ENCODE measurements around the gene MCF2L2.

Gene MCF2L2

DNA sequence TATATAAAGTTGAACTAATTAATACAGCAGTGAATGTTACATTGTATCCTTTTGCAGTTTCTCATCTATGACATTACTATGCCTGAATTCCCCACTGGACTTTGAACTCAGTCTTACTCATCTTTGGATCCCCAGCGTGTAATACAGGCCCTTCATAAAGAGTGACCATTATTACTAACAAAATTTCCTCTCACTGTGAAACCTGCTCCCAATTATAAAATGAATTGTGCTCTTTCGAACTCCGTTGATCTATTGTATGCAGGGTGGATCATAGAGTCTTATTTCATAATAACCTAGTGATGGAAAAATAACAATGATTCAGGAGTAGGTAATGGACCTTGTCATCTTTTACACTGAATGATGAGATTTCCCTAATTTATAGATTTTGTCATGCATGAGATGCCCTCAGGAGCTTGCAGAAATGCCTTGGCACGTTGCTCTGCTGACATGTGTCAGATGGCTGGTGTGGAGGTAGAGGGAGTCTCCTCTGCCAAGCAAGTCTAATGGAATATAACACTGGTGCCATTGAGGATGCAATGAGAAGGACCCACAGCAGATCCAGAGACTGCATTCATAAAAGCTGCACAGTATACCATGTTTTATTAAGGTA is 149.8 kb downstream of the MCF2L2 start:
- no peaks in the 10 kb centered on the region for H3K9me3 ChIP-seq (ENCODE audit: control insufficient read depth, insufficient read depth, low read depth, low read length)
- no peak overlapping the region for H3K27ac ChIP-seq (ENCODE audit: low read depth, low read length)
- no peak overlapping the region for H3K9ac ChIP-seq (ENCODE audit: low read length)
- no peaks in the 10 kb centered on the region for H3K27me3 ChIP-seq (ENCODE audit: control insufficient read depth, insufficient read depth, low read length)
- H3K4me1 ChIP-seq (ENCODE audit: control insufficient read depth, insufficient read depth, low read length): peaks cover 3% of the 10 kb centered on the region; the same call in 1 of the 2 replicates
- H3K36me3 ChIP-seq (ENCODE audit: control insufficient read depth, insufficient read depth, low read length): no peaks in the 10 kb centered on the region
- H3K4me3 ChIP-seq (ENCODE audit: low read depth, low read length): no peak overlapping the region

DNA sequence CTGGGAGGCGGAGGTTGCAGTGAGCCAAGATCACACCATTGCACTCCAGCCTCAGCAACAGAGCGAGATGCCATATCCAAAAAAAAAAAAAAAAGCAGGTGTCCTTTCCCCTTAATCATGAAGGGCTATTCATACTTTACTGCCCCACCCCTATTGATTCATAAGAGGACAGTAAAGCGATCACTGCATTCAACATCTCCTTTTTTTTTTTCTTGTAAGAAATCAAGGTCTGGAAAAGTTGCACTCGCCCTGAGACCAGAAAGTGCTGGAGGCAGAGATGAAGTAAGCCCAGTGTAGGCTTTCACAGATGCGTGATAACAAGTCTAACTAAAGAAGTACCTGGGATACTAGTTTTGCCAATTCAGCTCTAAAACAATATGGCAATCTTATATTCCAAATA is 151.2 kb downstream of the MCF2L2 start:
- Histone ChIP-seq H3K4me1 (ENCODE audit: control insufficient read depth, insufficient read depth, low read length) (peaks cover 3% of the 10 kb centered on the region; the same call in 1 of the 2 replicates), H3K27ac (ENCODE audit: low read depth, low read length) (no peak overlapping the region), H3K4me3 (ENCODE audit: low read depth, low read length) (no peak overlapping the region), H3K9ac (ENCODE audit: low read length) (no peak overlapping the region), H3K36me3 (ENCODE audit: control insufficient read depth, insufficient read depth, low read length) (no peaks in the 10 kb centered on the region), H3K9me3 (ENCODE audit: control insufficient read depth, insufficient read depth, low read depth, low read length) (no peaks in the 10 kb centered on the region), H3K27me3 (ENCODE audit: control insufficient read depth, insufficient read depth, low read length) (no peaks in the 10 kb centered on the region)

- Histone ChIP-seq H3K9ac (ENCODE audit: low read length) (no peak overlapping the region), H3K36me3 (ENCODE audit: control insufficient read depth, insufficient read depth, low read length) (no peaks in the 10 kb centered on the region), H3K4me3 (ENCODE audit: low read depth, low read length) (no peak overlapping the region), H3K4me1 (ENCODE audit: control insufficient read depth, insufficient read depth, low read length) (no peaks in the 10 kb centered on the region), H3K27me3 (ENCODE audit: control insufficient read depth, insufficient read depth, low read length) (no peaks in the 10 kb centered on the region), H3K9me3 (ENCODE audit: control insufficient read depth, insufficient read depth, low read depth, low read length) (no peaks in the 10 kb centered on the region), H3K27ac (ENCODE audit: low read depth, low read length) (no peak overlapping the region)
Measured at GRCh38 chr3:183275937-183276336, 152.5 kb downstream of the MCF2L2 start.

DNA sequence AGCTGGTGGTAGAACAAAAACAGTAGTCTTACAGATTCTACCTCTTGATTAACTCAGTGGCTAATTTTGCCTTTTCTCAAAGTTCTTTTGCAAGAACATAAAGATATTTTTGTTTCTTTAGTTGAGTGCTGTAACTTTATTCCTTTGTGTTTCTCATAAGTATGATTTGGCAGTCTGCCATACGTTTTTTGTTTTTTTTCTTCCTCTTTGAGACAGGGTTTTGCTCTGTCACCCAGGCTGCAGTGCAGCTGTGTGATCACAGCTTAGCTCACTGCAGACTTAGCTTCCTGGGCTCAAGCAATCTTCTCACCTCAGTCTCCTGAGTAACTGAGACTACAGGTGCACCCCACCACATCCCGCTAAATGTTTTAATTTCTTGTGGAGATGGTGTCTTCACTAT is 153.0 kb downstream of the MCF2L2 start:
- H3K27ac ChIP-seq (ENCODE audit: low read depth, low read length): no peak overlapping the region

DNA sequence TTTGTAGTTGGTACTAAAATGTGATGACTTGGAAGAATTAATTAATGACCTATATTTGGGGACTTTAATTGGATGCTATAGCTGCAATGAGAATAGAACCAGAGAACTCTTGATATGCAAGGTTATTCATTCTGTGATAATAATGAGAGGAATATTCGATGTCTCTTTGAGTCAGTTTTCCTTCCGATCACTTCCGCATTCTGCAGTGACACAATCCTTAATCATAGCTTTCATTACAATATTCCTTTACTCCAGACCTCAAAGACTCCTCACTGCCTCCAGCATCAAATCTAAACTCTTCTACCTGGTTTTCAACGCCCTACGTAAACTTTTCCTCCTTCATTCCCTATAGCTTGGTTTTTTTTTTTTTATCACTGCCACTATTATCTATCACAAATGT is 153.8 kb downstream of the MCF2L2 start:
- Histone ChIP-seq H3K9me3 (ENCODE audit: control insufficient read depth, insufficient read depth, low read depth, low read length) (no peaks in the 10 kb centered on the region), H3K4me1 (ENCODE audit: control insufficient read depth, insufficient read depth, low read length) (no peaks in the 10 kb centered on the region), H3K4me3 (ENCODE audit: low read depth, low read length) (no peak overlapping the region), H3K27ac (ENCODE audit: low read depth, low read length) (no peak overlapping the region), H3K36me3 (ENCODE audit: control insufficient read depth, insufficient read depth, low read length) (peaks cover 9% of the 10 kb centered on the region; the same call in 1 of the 2 replicates), H3K9ac (ENCODE audit: low read length) (no peak overlapping the region), H3K27me3 (ENCODE audit: control insufficient read depth, insufficient read depth, low read length) (no peaks in the 10 kb centered on the region)

More for the DNA sequence above, 153.0 kb downstream of the MCF2L2 start:
- H3K9me3 ChIP-seq (ENCODE audit: control insufficient read depth, insufficient read depth, low read depth, low read length): no peaks in the 10 kb centered on the region
- H3K36me3 ChIP-seq (ENCODE audit: control insufficient read depth, insufficient read depth, low read length): 0 out of 2 replicates have a peak, but pooled peaks cover 2% of the 10 kb centered on the region
- no peak overlapping the region for H3K9ac ChIP-seq (ENCODE audit: low read length)
- no peaks in the 10 kb centered on the region for H3K4me1 ChIP-seq (ENCODE audit: control insufficient read depth, insufficient read depth, low read length)
- H3K4me3 ChIP-seq (ENCODE audit: low read depth, low read length): no peak overlapping the region
- H3K27me3 ChIP-seq (ENCODE audit: control insufficient read depth, insufficient read depth, low read length): no peaks in the 10 kb centered on the region

GRCh38 chr3:183272791-183273190 is 155.6 kb downstream of the MCF2L2 start:
- Histone ChIP-seq H3K27me3 (ENCODE audit: control insufficient read depth, insufficient read depth, low read length) (no peaks in the 10 kb centered on the region), H3K36me3 (ENCODE audit: control insufficient read depth, insufficient read depth, low read length) (peaks cover 9% of the 10 kb centered on the region; the same call in 1 of the 2 replicates), H3K9me3 (ENCODE audit: control insufficient read depth, insufficient read depth, low read depth, low read length) (no peaks in the 10 kb centered on the region), H3K4me3 (ENCODE audit: low read depth, low read length) (no peak overlapping the region), H3K27ac (ENCODE audit: low read depth, low read length) (no peak overlapping the region), H3K9ac (ENCODE audit: low read length) (no peak overlapping the region), H3K4me1 (ENCODE audit: control insufficient read depth, insufficient read depth, low read length) (peaks cover 11% of the 10 kb centered on the region)

DNA sequence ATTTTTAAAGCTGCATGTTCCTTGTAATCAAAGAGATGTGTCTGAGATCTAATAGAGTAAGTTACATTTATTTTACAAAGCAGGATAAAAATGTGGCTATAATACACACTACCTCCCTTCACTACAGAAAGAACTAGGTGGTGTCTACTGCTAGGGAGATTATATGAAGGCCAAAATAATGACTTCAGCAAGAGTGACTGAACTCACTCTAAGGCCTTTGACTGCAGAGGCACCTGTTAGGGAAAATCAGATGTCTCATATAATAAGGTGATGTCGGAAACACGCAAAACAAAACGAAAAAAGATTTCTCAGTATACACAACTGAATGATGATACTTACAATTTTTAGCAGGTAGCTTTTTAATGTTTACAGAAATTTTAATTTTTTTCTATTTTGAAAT is 156.3 kb downstream of the MCF2L2 start:
- peaks cover 9% of the 10 kb centered on the region; the same call in 1 of the 2 replicates for H3K36me3 ChIP-seq (ENCODE audit: control insufficient read depth, insufficient read depth, low read length)
- peaks cover 18% of the 10 kb centered on the region for H3K4me1 ChIP-seq (ENCODE audit: control insufficient read depth, insufficient read depth, low read length)
- no peak overlapping the region for H3K9ac ChIP-seq (ENCODE audit: low read length)
- H3K27ac ChIP-seq (ENCODE audit: low read depth, low read length): no peak overlapping the region
- no peaks in the 10 kb centered on the region for H3K9me3 ChIP-seq (ENCODE audit: control insufficient read depth, insufficient read depth, low read depth, low read length)
- H3K27me3 ChIP-seq (ENCODE audit: control insufficient read depth, insufficient read depth, low read length): no peaks in the 10 kb centered on the region
- no peak overlapping the region for H3K4me3 ChIP-seq (ENCODE audit: low read depth, low read length)

DNA sequence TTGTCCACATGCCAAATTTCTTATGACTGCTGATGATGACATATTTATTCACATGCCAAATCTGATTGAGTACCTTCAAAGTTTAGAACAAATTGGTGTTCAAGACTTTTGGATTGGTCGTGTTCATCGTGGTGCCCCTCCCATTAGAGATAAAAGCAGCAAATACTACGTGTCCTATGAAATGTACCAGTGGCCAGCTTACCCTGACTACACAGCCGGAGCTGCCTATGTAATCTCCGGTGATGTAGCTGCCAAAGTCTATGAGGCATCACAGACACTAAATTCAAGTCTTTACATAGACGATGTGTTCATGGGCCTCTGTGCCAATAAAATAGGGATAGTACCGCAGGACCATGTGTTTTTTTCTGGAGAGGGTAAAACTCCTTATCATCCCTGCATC is 158.1 kb downstream of the MCF2L2 start:
- Histone ChIP-seq H3K4me3 (ENCODE audit: low read depth, low read length) (no peak overlapping the region), H3K9ac (ENCODE audit: low read length) (no peak overlapping the region), H3K9me3 (ENCODE audit: control insufficient read depth, insufficient read depth, low read depth, low read length) (no peaks in the 10 kb centered on the region), H3K36me3 (ENCODE audit: control insufficient read depth, insufficient read depth, low read length) (peaks cover 9% of the 10 kb centered on the region; the same call in 1 of the 2 replicates), H3K27me3 (ENCODE audit: control insufficient read depth, insufficient read depth, low read length) (no peaks in the 10 kb centered on the region), H3K4me1 (ENCODE audit: control insufficient read depth, insufficient read depth, low read length) (peaks cover 30% of the 10 kb centered on the region), H3K27ac (ENCODE audit: low read depth, low read length) (no peak overlapping the region)

DNA sequence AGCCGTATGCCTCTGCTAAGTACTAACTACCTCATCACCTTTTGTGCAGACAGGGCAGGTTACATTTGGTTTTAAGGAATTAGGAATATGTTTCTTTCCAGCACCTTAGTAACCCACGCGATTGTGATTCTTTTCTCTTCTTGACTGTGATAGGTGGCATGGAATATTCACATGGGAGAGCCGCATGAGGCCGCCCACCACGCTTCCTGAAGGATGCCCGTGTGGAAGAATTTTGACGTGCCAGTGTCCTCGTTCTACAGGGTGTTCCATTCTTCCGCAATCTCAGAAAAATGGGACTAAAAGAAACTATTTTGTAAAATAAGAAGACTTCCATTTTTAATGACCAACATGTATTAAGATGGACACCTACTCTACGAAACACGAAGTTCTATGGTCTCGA is 159.1 kb downstream of the MCF2L2 start:
- H3K4me1 ChIP-seq (ENCODE audit: control insufficient read depth, insufficient read depth, low read length): peaks cover 40% of the 10 kb centered on the region
- peaks cover 9% of the 10 kb centered on the region; the same call in 1 of the 2 replicates for H3K36me3 ChIP-seq (ENCODE audit: control insufficient read depth, insufficient read depth, low read length)
- no peak overlapping the region for H3K9ac ChIP-seq (ENCODE audit: low read length)
- H3K27ac ChIP-seq (ENCODE audit: low read depth, low read length): no peak overlapping the region
- no peak overlapping the region for H3K4me3 ChIP-seq (ENCODE audit: low read depth, low read length)
- no peaks in the 10 kb centered on the region for H3K9me3 ChIP-seq (ENCODE audit: control insufficient read depth, insufficient read depth, low read depth, low read length)
- no peaks in the 10 kb centered on the region for H3K27me3 ChIP-seq (ENCODE audit: control insufficient read depth, insufficient read depth, low read length)

DNA sequence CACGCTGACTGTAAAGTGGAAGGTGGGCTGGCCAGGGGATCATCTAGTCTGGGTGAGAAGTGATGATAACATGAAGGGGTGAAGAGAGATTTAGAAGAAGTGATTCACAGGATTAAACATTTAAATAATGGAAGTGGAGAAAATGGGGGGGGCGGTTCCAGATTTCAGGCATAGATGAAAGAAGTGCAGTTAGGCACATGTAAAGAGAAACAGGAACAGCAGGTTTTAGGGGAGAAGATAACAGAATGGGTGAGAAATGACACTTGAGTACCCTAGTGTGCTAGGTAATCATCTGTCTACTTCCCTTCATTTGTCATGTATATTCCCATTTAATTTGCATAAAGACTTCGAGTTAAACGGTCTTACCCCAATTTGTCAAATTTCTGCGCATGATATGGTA is 160.1 kb downstream of the MCF2L2 start:
- Histone ChIP-seq H3K4me3 (ENCODE audit: low read depth, low read length) (no peak overlapping the region), H3K9me3 (ENCODE audit: control insufficient read depth, insufficient read depth, low read depth, low read length) (no peaks in the 10 kb centered on the region), H3K4me1 (ENCODE audit: control insufficient read depth, insufficient read depth, low read length) (peaks cover 50% of the 10 kb centered on the region), H3K9ac (ENCODE audit: low read length) (no peak overlapping the region), H3K27me3 (ENCODE audit: control insufficient read depth, insufficient read depth, low read length) (no peaks in the 10 kb centered on the region), H3K27ac (ENCODE audit: low read depth, low read length) (no peak overlapping the region), H3K36me3 (ENCODE audit: control insufficient read depth, insufficient read depth, low read length) (peaks cover 9% of the 10 kb centered on the region; the same call in 1 of the 2 replicates)

DNA sequence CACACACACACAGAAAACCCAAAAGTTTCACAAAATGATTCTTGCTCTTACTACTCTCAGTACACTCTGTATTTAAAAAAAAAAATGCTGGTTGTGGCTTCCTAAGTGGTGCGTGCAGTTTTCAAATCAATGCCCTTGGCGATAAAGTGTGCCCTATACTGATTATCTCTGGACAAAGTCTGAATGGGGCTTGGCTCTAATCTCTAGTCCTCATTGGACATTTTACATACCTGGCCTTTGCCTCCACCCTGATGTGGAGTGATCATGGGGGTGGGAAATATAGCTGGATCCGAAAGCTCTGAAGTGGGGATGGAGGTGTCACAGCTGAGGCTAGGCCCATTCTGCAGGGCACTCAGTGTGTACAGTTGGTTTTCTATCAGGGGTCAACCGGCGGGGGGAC is 161.3 kb downstream of the MCF2L2 start:
- Histone ChIP-seq H3K36me3 (ENCODE audit: control insufficient read depth, insufficient read depth, low read length) (peaks cover 9% of the 10 kb centered on the region; the same call in 1 of the 2 replicates), H3K27me3 (ENCODE audit: control insufficient read depth, insufficient read depth, low read length) (no peaks in the 10 kb centered on the region), H3K4me3 (ENCODE audit: low read depth, low read length) (no peak overlapping the region), H3K27ac (ENCODE audit: low read depth, low read length) (no peak overlapping the region), H3K9ac (ENCODE audit: low read length) (no peak overlapping the region), H3K4me1 (ENCODE audit: control insufficient read depth, insufficient read depth, low read length) (peaks cover 55% of the 10 kb centered on the region), H3K9me3 (ENCODE audit: control insufficient read depth, insufficient read depth, low read depth, low read length) (no peaks in the 10 kb centered on the region)

Measured in HUES6 (cell line).